Fibroblast of villous mesenchyme (primary cell): ENCODE results near the gene ZEB1. TPM values are rescaled to one million over a fixed set of nuclear protein-coding genes. Genes with fewer than 3 reads are reported as not detected.

Experiments
- DNase-seq: peaks from one replicate; pipeline ENCODE4 v3.0.0-alpha.2; 2010; ENCODE audit warnings: low read depth
- H3K4me3 ChIP-seq: 2 replicates; pipeline ENCODE4 v1.5.1; 2011; ENCODE audit warnings: low read depth, mild to moderate bottlenecking, low read length
- total RNA-seq: library from RNA; depleted of rRNA; stranded (reverse); fragments of >200 nt; gene quantifications from 2 replicates; pipeline ENCODE4 v1.2.3, GENCODE V29; 2012
- TF ChIP-seq, protein P1 (sequence below): IDR thresholded peaks from 2 replicates; pipeline ENCODE4 v1.5.1; 2012; ENCODE audit warnings: low read depth, mild to moderate bottlenecking, low read length; ENCODE audit not compliant: insufficient read depth

ZEB1 gene
- total RNA-seq, 1 donor = 89.8 TPM

DNA sequence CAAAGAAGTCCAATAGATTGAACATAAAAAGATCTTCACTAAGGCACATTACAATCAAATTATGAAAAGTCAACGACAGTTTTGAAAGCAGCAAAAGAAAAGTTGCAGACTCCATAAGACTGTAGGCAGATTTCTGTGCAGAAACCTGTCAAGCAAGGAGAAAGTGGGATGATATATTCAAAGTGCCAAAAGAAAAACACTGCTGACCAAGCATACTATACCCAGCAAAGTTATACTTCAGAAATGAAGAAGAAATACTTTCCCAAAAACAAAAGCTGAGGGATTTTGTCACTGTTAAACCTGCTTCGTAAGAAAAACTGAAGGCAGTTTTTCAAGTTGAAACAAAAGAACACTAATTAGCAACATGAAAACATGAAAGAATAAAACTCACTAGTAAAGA lies 145.5 kb downstream of the ZEB1 start:
- H3K4me3 ChIP-seq = no peak overlapping the region
- DNase-seq = no peak
- TF ChIP-seq, protein P1, sequence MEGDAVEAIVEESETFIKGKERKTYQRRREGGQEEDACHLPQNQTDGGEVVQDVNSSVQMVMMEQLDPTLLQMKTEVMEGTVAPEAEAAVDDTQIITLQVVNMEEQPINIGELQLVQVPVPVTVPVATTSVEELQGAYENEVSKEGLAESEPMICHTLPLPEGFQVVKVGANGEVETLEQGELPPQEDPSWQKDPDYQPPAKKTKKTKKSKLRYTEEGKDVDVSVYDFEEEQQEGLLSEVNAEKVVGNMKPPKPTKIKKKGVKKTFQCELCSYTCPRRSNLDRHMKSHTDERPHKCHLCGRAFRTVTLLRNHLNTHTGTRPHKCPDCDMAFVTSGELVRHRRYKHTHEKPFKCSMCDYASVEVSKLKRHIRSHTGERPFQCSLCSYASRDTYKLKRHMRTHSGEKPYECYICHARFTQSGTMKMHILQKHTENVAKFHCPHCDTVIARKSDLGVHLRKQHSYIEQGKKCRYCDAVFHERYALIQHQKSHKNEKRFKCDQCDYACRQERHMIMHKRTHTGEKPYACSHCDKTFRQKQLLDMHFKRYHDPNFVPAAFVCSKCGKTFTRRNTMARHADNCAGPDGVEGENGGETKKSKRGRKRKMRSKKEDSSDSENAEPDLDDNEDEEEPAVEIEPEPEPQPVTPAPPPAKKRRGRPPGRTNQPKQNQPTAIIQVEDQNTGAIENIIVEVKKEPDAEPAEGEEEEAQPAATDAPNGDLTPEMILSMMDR = no peak

DNA sequence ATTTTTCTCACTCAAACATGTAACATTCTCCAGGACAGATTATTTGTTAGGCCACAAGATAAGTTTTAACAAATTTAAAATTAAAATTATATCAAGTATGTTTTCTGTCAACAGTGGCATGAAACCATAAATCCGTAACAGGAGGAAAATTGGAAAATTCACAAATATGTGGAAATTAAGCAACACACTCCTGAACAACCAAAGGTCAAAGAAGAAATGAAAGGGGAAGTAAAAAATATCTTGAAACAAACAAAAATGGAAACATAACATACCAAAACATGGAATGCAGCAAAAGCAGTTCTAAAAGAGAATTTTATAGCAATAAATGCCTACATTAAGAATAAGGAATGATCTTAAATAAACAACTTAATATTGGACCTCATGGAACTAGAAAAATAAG lies 147.3 kb downstream of the ZEB1 start:
- peak; percentile 39 for DNase-seq
- TF ChIP-seq, protein P1 = no peak

DNA sequence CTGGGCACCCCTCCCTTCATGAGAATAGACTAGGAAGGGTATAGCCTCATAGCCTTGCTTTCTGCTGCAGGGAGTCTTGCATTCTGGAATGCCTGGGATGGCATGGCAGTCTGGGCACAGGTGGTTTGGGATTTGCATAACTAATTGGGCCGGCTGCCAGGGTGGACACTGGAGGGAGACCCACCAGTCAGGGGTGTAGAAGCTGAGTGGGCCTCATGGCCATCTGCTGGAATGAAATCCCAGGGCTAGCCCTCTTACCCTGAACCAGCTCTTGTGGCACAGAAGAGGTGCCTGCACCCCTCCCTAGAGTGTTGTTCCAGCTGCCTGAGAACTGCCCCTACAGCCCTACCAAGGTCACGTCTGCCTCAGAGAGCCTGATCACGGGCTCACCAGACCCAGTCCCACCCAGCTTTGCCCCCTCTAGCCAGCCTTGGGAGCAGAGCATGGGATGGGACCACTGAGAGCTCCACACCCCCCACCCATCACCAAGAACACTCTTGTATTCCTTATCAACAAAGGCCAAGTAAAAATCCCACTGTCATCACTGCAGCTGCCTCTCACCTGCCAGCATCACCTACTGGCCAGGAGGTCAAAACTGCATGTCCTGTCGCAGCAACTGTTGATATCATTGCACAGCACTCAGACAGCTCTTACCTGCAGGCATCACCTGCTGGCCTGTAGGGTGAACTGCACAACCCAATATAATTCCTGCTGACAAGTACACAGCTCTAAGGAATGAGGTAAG lies 148.9 kb downstream of the ZEB1 start:
- no peak for DNase-seq
- TF ChIP-seq, protein P1 = peak; percentile 49
- no peak overlapping the region for H3K4me3 ChIP-seq

More for the DNA sequence above, 147.3 kb downstream of the ZEB1 start:
- no peak overlapping the region for H3K4me3 ChIP-seq

DNA sequence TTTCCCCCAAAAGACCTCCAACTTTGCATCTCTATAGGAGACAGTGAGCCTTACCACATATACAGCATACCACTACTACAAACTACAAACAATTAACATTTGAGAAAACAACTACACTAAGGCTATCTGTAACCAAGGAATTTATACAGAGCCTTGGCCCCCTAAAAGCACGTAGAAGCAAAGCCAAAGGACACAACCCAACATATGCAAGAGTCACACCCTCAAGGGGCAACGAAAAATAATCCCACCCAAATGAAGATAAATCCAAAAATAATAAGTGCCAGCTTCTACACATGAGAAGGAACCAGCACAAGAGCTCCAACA lies 149.5 kb downstream of the ZEB1 start:
- no peak for DNase-seq
- no peak overlapping the region for H3K4me3 ChIP-seq
- TF ChIP-seq, protein P1 = no peak

DNA sequence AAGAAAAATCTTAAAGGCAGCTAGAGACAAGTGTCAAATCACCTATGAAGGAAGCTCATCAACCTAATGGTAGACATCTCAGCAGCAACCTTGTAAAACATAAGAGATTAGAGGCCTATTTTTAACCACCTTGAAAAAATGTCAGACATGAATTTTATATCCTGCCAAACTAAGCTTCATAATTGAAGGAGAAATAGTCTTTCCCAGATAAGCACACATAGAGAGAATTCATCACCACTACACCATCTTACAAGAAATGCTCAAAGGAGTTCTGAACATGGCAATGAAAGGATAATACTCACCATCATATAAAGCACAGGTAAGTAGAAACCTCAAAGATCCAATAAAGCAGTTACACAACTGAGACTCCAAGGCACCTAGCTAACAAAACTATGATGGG lies 156.5 kb downstream of the ZEB1 start:
- TF ChIP-seq, protein P1 = no peak
- DNase-seq = no peak
- H3K4me3 ChIP-seq = no peak overlapping the region

DNA sequence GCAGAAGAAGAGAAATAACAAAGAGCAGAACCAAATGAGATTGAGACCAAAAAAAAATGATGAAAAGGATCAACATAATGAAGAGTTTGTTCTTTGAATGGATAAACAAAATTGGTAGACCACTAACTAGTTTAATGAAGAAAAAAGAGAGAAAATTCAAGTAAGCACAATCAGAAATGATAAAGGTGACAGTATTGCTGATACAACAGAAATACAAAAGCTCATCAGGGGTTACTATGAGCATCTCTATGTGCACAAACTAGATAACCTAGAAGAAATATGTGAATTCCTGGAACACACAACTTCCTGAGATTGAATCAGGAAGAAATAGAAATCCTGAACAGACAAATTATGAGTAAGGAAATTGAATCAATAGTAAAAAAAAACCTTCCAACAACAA lies 157.1 kb downstream of the ZEB1 start:
- DNase-seq = no peak
- TF ChIP-seq, protein P1 = no peak

DNA sequence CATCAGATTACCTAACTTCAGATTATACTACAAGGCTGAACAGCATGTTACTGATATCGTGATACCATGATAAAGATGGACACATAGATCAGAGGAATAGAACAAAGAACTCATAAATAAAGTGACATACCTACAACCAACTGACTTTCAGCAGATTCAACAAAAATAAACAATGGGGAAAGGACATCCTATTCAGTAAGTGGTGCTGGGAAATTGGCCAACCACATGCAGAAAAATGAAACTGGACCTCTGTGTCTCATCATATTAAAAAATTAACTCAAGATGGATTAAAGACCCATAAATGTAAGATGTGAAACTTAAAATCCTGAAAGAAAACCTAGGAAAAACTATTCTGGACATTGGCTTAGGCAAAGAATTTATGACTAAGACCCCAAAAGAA lies 158.6 kb downstream of the ZEB1 start:
- no peak for DNase-seq
- TF ChIP-seq, protein P1 = no peak
- H3K4me3 ChIP-seq = no peak overlapping the region

More for the DNA sequence above, 157.1 kb downstream of the ZEB1 start:
- H3K4me3 ChIP-seq = no peak overlapping the region
